HepG2 (cell line): ENCODE results near the gene VPS26A. TPM values are rescaled to one million over a fixed set of nuclear protein-coding genes. Genes with fewer than 3 reads are reported as not detected.

Experiments used
- ADNP ChIP-seq: sonication (generic); formaldehyde crosslinking; IDR thresholded peaks from 2 replicates; pipeline ENCODE4 v1.4.0; 2020; ENCODE audit warnings: missing genetic modification reagents
- CAMTA2 ChIP-seq: sonication (generic); formaldehyde crosslinking; IDR thresholded peaks from 2 replicates; pipeline ENCODE4 v1.4.0; 2020; ENCODE audit warnings: mild to moderate bottlenecking, missing genetic modification reagents, borderline replicate concordance
- ERF ChIP-seq: IDR thresholded peaks from 2 replicates; pipeline ENCODE4 v1.6.1; 2018; ENCODE audit warnings: missing biosample characterization, missing genetic modification reagents
- KLF13 ChIP-seq: sonication (generic); formaldehyde crosslinking; IDR thresholded peaks from 2 replicates; pipeline ENCODE4 v1.4.0; 2020; ENCODE audit warnings: mild to moderate bottlenecking, missing genetic modification reagents
- MTF2 ChIP-seq: sonication (generic); formaldehyde crosslinking; IDR thresholded peaks from 2 replicates; pipeline ENCODE4 v1.5.0; 2020; ENCODE audit warnings: missing genetic modification reagents, borderline replicate concordance
- PITX1 ChIP-seq: sonication (generic); formaldehyde crosslinking; IDR thresholded peaks from 2 replicates; pipeline ENCODE4 v1.5.1; 2020; ENCODE audit warnings: mild to moderate bottlenecking, missing genetic modification reagents
- ZBTB7A ChIP-seq: sonication (generic); formaldehyde crosslinking; IDR thresholded peaks from 2 replicates; pipeline ENCODE4 v1.8.0; 2022; ENCODE audit warnings: mild to moderate bottlenecking, missing genetic modification reagents
- ZNF263 ChIP-seq: sonication (generic); formaldehyde crosslinking; IDR thresholded peaks from 2 replicates; pipeline ENCODE4 v1.4.0; 2020; ENCODE audit warnings: missing genetic modification reagents
- ZNF335 ChIP-seq: sonication (generic); formaldehyde crosslinking; IDR thresholded peaks from 2 replicates; pipeline ENCODE4 v1.4.0; 2020; ENCODE audit warnings: missing genetic modification reagents
- polyA plus RNA-seq, 8 experiments: library from polyadenylated mRNA; depleted of rRNA in 3 of 8; stranded (reverse) in 7 of 8; unstranded in 1 of 8; fragments of >200 nt; fragmentation: Illumina TruSeq in 4 of 8; extraction: Trizol in 4 of 8; gene quantifications; 2 replicates each; pipeline versions ENCODE4 v1.2.1 to v1.2.3, GENCODE V29; 2011 to 2016; ENCODE audit warnings: low read depth in 4 of 8, missing spikeins in 1 of 8, mixed read lengths in 1 of 8; ENCODE audit not compliant: insufficient read depth in 1 of 8
- total RNA-seq, 5 experiments: library from RNA; depleted of rRNA; stranded (reverse); fragments of >200 nt; fragmentation: Illumina TruSeq; extraction: Trizol; gene quantifications; 2 replicates each; pipeline ENCODE4 v1.2.3, GENCODE V29; 2016; ENCODE audit warnings: low read depth in 1 of 5
- TF ChIP-seq, protein P1 (sequence below): sonication (generic); formaldehyde crosslinking; IDR thresholded peaks from 2 replicates; pipeline ENCODE4 v1.5.0; 2020; ENCODE audit warnings: mild to moderate bottlenecking, missing genetic modification reagents, borderline replicate concordance
- TF ChIP-seq, protein P2 (sequence below): sonication (generic); formaldehyde crosslinking; IDR thresholded peaks from 2 replicates; pipeline ENCODE4 v1.9.0; 2021; ENCODE audit warnings: missing genetic modification reagents, borderline replicate concordance
- TF ChIP-seq, protein P3 (sequence below): sonication (generic); formaldehyde crosslinking; IDR thresholded peaks from 2 replicates; pipeline ENCODE4 v1.5.1; 2020; ENCODE audit warnings: missing genetic modification reagents, mild to moderate bottlenecking, borderline replicate concordance
- TF ChIP-seq, protein P4 (sequence below): sonication (generic); formaldehyde crosslinking; IDR thresholded peaks from 2 replicates; pipeline ENCODE4 v1.8.1; 2023; ENCODE audit warnings: mild to moderate bottlenecking, inconsistent platforms, moderate library complexity, missing genetic modification reagents, borderline replicate concordance
- TF ChIP-seq, protein P5 (sequence below): sonication (generic); formaldehyde crosslinking; IDR thresholded peaks from 2 replicates; pipeline ENCODE4 v1.5.1; 2020; ENCODE audit warnings: missing genetic modification reagents, mild to moderate bottlenecking, borderline replicate concordance

The VPS26A gene
- total and polyA plus RNA-seq, 2 of the 13 experiments (the other 11 are each of a cell fraction or from before 2014, with no cell fraction given): 12.9 to 32.6 TPM

DNA sequence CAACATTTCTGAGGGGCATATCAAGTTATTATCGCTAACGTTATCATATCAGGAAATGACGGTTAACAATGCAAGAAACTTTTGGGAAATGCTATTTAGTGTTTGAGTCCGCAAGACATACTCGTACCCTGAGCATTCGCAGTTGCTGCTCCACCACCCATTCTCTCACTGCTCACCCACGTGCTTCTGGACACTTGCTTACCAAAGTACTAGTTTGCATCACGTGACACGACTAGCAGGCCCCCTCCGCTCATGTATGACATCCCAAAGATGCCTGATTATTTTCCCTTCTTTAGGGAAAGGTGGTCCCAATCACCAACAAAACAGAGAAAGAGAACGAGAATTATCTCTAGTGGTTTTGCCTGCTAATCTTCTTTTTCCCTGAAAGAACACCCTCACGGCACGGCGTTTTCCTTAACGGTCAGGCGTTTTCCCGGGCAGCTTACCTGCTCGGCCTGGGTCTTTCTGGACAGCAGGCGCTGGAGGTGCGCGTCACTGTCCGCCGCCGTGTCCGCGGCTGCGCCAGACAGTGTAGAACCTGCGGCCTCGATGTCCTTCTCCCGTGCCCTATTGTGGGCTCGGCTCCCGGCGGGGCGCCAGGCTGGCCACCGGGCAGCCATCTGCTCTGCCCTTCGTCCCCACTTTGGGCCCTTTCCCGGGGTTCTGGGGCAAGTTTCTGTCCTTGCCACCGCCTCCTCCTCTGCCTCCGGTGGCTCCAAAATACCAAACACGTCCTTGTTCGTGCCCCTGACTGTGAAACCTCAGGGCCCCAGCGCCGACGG is 56.0 kb downstream of the VPS26A start, which contains the start of gene SUPV3L1 (continued):
- TF ChIP-seq, protein P1, sequence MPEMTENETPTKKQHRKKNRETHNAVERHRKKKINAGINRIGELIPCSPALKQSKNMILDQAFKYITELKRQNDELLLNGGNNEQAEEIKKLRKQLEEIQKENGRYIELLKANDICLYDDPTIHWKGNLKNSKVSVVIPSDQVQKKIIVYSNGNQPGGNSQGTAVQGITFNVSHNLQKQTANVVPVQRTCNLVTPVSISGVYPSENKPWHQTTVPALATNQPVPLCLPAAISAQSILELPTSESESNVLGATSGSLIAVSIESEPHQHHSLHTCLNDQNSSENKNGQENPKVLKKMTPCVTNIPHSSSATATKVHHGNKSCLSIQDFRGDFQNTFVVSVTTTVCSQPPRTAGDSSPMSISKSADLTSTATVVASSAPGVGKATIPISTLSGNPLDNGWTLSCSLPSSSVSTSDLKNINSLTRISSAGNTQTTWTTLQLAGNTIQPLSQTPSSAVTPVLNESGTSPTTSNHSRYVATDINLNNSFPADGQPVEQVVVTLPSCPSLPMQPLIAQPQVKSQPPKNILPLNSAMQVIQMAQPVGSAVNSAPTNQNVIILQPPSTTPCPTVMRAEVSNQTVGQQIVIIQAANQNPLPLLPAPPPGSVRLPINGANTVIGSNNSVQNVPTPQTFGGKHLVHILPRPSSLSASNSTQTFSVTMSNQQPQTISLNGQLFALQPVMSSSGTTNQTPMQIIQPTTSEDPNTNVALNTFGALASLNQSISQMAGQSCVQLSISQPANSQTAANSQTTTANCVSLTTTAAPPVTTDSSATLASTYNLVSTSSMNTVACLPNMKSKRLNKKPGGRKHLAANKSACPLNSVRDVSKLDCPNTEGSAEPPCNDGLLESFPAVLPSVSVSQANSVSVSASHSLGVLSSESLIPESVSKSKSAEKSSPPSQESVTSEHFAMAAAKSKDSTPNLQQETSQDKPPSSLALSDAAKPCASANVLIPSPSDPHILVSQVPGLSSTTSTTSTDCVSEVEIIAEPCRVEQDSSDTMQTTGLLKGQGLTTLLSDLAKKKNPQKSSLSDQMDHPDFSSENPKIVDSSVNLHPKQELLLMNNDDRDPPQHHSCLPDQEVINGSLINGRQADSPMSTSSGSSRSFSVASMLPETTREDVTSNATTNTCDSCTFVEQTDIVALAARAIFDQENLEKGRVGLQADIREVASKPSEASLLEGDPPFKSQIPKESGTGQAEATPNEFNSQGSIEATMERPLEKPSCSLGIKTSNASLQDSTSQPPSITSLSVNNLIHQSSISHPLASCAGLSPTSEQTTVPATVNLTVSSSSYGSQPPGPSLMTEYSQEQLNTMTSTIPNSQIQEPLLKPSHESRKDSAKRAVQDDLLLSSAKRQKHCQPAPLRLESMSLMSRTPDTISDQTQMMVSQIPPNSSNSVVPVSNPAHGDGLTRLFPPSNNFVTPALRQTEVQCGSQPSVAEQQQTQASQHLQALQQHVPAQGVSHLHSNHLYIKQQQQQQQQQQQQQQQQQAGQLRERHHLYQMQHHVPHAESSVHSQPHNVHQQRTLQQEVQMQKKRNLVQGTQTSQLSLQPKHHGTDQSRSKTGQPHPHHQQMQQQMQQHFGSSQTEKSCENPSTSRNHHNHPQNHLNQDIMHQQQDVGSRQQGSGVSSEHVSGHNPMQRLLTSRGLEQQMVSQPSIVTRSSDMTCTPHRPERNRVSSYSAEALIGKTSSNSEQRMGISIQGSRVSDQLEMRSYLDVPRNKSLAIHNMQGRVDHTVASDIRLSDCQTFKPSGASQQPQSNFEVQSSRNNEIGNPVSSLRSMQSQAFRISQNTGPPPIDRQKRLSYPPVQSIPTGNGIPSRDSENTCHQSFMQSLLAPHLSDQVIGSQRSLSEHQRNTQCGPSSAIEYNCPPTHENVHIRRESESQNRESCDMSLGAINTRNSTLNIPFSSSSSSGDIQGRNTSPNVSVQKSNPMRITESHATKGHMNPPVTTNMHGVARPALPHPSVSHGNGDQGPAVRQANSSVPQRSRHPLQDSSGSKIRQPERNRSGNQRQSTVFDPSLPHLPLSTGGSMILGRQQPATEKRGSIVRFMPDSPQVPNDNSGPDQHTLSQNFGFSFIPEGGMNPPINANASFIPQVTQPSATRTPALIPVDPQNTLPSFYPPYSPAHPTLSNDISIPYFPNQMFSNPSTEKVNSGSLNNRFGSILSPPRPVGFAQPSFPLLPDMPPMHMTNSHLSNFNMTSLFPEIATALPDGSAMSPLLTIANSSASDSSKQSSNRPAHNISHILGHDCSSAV (CRISPR knock-in tag): no peak
- TF ChIP-seq CAMTA2 (no peak), ZNF335 (CRISPR knock-in tag) (peak; percentile 100), ZNF263 (CRISPR knock-in tag) (peak; percentile 12; the same call in 1 of the 2 replicates), ADNP (CRISPR knock-in tag) (no peak), ERF (peak; percentile 61; the same call in 1 of the 2 replicates), MTF2 (CRISPR knock-in tag) (no peak), ZBTB7A (CRISPR knock-in tag) (no peak), PITX1 (CRISPR knock-in tag) (no peak), KLF13 (CRISPR knock-in tag) (peak; percentile 85; the same call in 1 of the 2 replicates)
- TF ChIP-seq, protein P2, sequence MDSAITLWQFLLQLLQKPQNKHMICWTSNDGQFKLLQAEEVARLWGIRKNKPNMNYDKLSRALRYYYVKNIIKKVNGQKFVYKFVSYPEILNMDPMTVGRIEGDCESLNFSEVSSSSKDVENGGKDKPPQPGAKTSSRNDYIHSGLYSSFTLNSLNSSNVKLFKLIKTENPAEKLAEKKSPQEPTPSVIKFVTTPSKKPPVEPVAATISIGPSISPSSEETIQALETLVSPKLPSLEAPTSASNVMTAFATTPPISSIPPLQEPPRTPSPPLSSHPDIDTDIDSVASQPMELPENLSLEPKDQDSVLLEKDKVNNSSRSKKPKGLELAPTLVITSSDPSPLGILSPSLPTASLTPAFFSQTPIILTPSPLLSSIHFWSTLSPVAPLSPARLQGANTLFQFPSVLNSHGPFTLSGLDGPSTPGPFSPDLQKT (CRISPR knock-in tag): no peak
- TF ChIP-seq, protein P3, sequence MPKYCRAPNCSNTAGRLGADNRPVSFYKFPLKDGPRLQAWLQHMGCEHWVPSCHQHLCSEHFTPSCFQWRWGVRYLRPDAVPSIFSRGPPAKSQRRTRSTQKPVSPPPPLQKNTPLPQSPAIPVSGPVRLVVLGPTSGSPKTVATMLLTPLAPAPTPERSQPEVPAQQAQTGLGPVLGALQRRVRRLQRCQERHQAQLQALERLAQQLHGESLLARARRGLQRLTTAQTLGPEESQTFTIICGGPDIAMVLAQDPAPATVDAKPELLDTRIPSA (CRISPR knock-in tag): no peak
- TF ChIP-seq, protein P4, sequence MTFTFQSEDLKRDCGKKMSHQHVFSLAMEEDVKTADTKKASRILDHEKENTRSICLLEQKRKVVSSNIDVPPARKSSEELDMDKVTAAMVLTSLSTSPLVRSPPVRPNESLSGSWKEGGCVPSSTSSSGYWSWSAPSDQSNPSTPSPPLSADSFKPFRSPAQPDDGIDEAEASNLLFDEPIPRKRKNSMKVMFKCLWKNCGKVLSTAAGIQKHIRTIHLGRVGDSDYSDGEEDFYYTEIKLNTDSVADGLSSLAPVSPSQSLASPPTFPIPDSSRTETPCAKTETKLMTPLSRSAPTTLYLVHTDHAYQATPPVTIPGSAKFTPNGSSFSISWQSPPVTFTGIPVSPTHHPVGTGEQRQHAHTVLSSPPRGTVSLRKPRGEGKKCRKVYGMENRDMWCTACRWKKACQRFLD (CRISPR knock-in tag): peak; percentile 56; the same call in 1 of the 2 replicates
- TF ChIP-seq, protein P5, sequence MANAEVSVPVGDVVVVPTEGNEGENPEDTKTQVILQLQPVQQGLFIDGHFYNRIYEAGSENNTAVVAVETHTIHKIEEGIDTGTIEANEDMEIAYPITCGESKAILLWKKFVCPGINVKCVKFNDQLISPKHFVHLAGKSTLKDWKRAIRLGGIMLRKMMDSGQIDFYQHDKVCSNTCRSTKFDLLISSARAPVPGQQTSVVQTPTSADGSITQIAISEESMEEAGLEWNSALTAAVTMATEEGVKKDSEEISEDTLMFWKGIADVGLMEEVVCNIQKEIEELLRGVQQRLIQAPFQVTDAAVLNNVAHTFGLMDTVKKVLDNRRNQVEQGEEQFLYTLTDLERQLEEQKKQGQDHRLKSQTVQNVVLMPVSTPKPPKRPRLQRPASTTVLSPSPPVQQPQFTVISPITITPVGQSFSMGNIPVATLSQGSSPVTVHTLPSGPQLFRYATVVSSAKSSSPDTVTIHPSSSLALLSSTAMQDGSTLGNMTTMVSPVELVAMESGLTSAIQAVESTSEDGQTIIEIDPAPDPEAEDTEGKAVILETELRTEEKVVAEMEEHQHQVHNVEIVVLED (CRISPR knock-in tag): peak; percentile 75
